ENCODE results near the gene RELA.

GRCh38 chr11:65615229-65615949 lies 47.3 kb downstream of the RELA start, which contains the start of gene PCNX3:
- peak; percentile 59; the same call in 1 of the 2 replicates for TF ChIP-seq POLR2A (IDR thresholded peaks at IDR 0.05; ENCODE audit: low read depth, low read length)
- TF ChIP-seq POLR2AphosphoS5 (IDR thresholded peaks at IDR 0.05; ENCODE audit: low read depth, low read length): no peak
- 0 out of 2 replicates have a peak, but pooled peaks have one; percentile 11 for TF ChIP-seq TAF1 (IDR thresholded peaks at IDR 0.05; ENCODE audit: borderline replicate concordance, low read depth, low read length)
